PC-3 (cell line): ENCODE measurements around the gene CYP2S1. TPM values are rescaled to one million over a fixed set of nuclear protein-coding genes. Genes with fewer than 3 reads are reported as not detected.
A peak's percentile ranks its signal among the peaks of the same experiment; 100 is the strongest.
"Not testable (repeated sequence)": the region's sequence is repeated elsewhere in the genome, so short reads cannot be mapped to it uniquely, and the experiment has no call there.

Experiments
- ATAC-seq: fragments of 200-7000 bp; cut with Tn5 transposase; 2 replicates; pipeline ENCODE4 v1.9.1; 2020; ENCODE audit warnings: mild to moderate bottlenecking, moderate library complexity
- BruUV-seq: library from RNA; stranded (reverse); fragments of 400-500 nt; replicated peaks from 2 replicates; lab custom pipeline; 2021; lab: Mats Ljungman, UMichigan
- CTCF ChIA-PET: fragments of 300-600 bp; sonication (Branson Sonifier 250); formaldehyde crosslinking; loops from one replicate; lab custom pipeline; 2022; ENCODE audit warnings: antibody characterized with exemption; lab: Charles Lee
- POLR2A ChIA-PET: fragments of 300-600 bp; sonication (Branson Sonifier 250); formaldehyde crosslinking; loops from one replicate; lab custom pipeline; 2022; ENCODE audit warnings: antibody characterized with exemption; ENCODE audit not compliant: unreplicated experiment; lab: Charles Lee
- DNase-seq: peaks from one replicate; pipeline ENCODE4 v3.0.0-alpha.2; 2015
- H2AFZ ChIP-seq: fragments of 300-600 bp; sonication (generic); 2 replicates; pipeline ENCODE4 v1.6.0; 2016; ENCODE audit warnings: antibody characterized with exemption, low read length
- H3F3A ChIP-seq: fragments of 300-600 bp; sonication (generic); one replicate; pipeline ENCODE4 v1.6.0; 2017; ENCODE audit warnings: antibody characterized with exemption, low read length, control low read depth, mild to moderate bottlenecking; ENCODE audit not compliant: unreplicated experiment
- H3K27ac ChIP-seq: fragments of 300-600 bp; sonication (generic); 2 replicates; pipeline ENCODE4 v1.5.1; 2016; ENCODE audit warnings: mild to moderate bottlenecking, low read length
- H3K27me3 ChIP-seq: fragments of 300-600 bp; sonication (generic); 2 replicates; pipeline ENCODE4 v1.6.1; 2016; ENCODE audit warnings: low read length, mixed read lengths
- H3K36me3 ChIP-seq: fragments of 300-600 bp; sonication (generic); 2 replicates; pipeline ENCODE4 v1.6.1; 2016; ENCODE audit warnings: low read depth, mixed run types, low read length, mixed read lengths
- H3K4me1 ChIP-seq: fragments of 300-600 bp; sonication (generic); 2 replicates; pipeline ENCODE4 v1.5.1; 2016; ENCODE audit warnings: low read length; ENCODE audit not compliant: insufficient read depth
- H3K4me2 ChIP-seq: fragments of 300-600 bp; sonication (generic); 2 replicates; pipeline ENCODE4 v1.6.0; 2016; ENCODE audit warnings: low read length
- H3K4me3 ChIP-seq: fragments of 300-600 bp; sonication (generic); 2 replicates; pipeline ENCODE4 v1.5.1; 2016; ENCODE audit warnings: mild to moderate bottlenecking, low read length, mixed read lengths
- H3K79me2 ChIP-seq: fragments of 300-600 bp; sonication (generic); 2 replicates; pipeline ENCODE4 v1.6.1; 2017; ENCODE audit warnings: low read length, mixed read lengths
- H3K9ac ChIP-seq: fragments of 300-600 bp; sonication (generic); 2 replicates; pipeline ENCODE4 v1.6.0; 2016; ENCODE audit warnings: mild to moderate bottlenecking, low read length
- H3K9me2 ChIP-seq: fragments of 300-600 bp; sonication (generic); replicated peaks from 2 replicates; pipeline ENCODE4 v1.6.1; 2016; ENCODE audit warnings: mixed run types, low read length, mixed read lengths
- H3K9me3 ChIP-seq: fragments of 300-600 bp; sonication (generic); 2 replicates; pipeline ENCODE4 v1.6.1; 2016; ENCODE audit warnings: low read length, mixed read lengths
- H4K20me1 ChIP-seq: fragments of 300-600 bp; sonication (generic); 2 replicates; pipeline ENCODE4 v1.6.1; 2016; ENCODE audit warnings: low read length, mixed read lengths
- CTCF ChIP-seq: fragments of 300-600 bp; sonication (generic); conservative IDR thresholded peaks from 2 replicates; pipeline ENCODE4 v1.5.1; 2017; ENCODE audit warnings: antibody characterized with exemption, low read depth, mild to moderate bottlenecking, low read length
- EZH2 ChIP-seq: fragments of 300-600 bp; sonication (generic); IDR thresholded peaks from one replicate; pipeline ENCODE4 v1.6.1; 2017; ENCODE audit warnings: antibody characterized with exemption, mild to moderate bottlenecking, low read length; ENCODE audit not compliant: unreplicated experiment
- EZH2phosphoT487 ChIP-seq: fragments of 300-600 bp; sonication (generic); IDR thresholded peaks from 2 replicates; pipeline ENCODE4 v1.6.1; 2018; ENCODE audit warnings: mild to moderate bottlenecking, antibody characterized with exemption, low read length, borderline replicate concordance
- intact Hi-C: fragments of 100-400 bp; cut with micrococcal nuclease; formaldehyde crosslinking; loops from 2 replicates; pipeline ENCODE4 v1.9.0; 2023
- total RNA-seq: library from RNA; depleted of rRNA; stranded (reverse); fragments of >200 nt; gene quantifications from 2 replicates; pipeline ENCODE4 v1.2.3, GENCODE V29; 2014

Gene CYP2S1
- total RNA-seq, 1 experiment from 2014 or later, result 10.3 TPM

GRCh38 chr19:41203371-41203770 lies 10.4 kb downstream of the CYP2S1 start:
- no peaks in the 10 kb centered on the region for H3K79me2 ChIP-seq
- no peaks in the 10 kb centered on the region for H3K9me3 ChIP-seq
- H3K27me3 ChIP-seq, result no peaks in the 10 kb centered on the region
- H3F3A ChIP-seq, result no peaks in the 10 kb centered on the region
- no peak overlapping the region for H3K9ac ChIP-seq
- no peak overlapping the region for H2AFZ ChIP-seq
- H3K4me3 ChIP-seq, result no peak overlapping the region
- ChIA-PET POLR2A (no interaction called here), CTCF (interaction anchor here (2.4 kb wide), 1 partner anchor 59 kb away, joined by 23 read pairs; no protein-coding TSS in a partner anchor)
- H3K4me1 ChIP-seq, result no peaks in the 10 kb centered on the region
- TF ChIP-seq EZH2 (no peak), EZH2phosphoT487 (no peak), CTCF (no peak)
- no peaks in the 10 kb centered on the region for H3K9me2 ChIP-seq
- ATAC-seq, result no peak
- no peak overlapping the region for H3K27ac ChIP-seq
- intact Hi-C loops, result no loop called here
- no peak for DNase-seq
- no peak overlapping the region for H3K4me2 ChIP-seq
- H4K20me1 ChIP-seq, result no peaks in the 10 kb centered on the region
- no TSS peak for BruUV-seq
- no peaks in the 10 kb centered on the region for H3K36me3 ChIP-seq

GRCh38 chr19:41204338-41204737 lies 11.3 kb downstream of the CYP2S1 start:
- H3K79me2 ChIP-seq, H3F3A ChIP-seq, H3K4me2 ChIP-seq, H2AFZ ChIP-seq, H3K4me3 ChIP-seq, H4K20me1 ChIP-seq, BruUV-seq, H3K27ac ChIP-seq, H3K36me3 ChIP-seq, H3K9me2 ChIP-seq, H3K9me3 ChIP-seq, H3K27me3 ChIP-seq, H3K4me1 ChIP-seq, H3K9ac ChIP-seq: not testable (repeated sequence)
- peak; percentile 78 for TF ChIP-seq CTCF
- ChIA-PET POLR2A (interaction anchor here (0.5 kb wide), 1 partner anchor 40 kb away, joined by 3 read pairs; no protein-coding TSS in a partner anchor), CTCF (interaction anchor here (0.6 to 2.4 kb wide), 6 partner anchors 11 to 373 kb away, joined by 3 to 23 read pairs (median 4); no protein-coding TSS in a partner anchor)
- ATAC-seq (peak; percentile 97), DNase-seq (peak; percentile 84)
- intact Hi-C loops, result loop anchor here (1.0 to 2.0 kb wide), 2 partner anchors 58 to 104 kb away; no protein-coding TSS in a partner anchor

DNA sequence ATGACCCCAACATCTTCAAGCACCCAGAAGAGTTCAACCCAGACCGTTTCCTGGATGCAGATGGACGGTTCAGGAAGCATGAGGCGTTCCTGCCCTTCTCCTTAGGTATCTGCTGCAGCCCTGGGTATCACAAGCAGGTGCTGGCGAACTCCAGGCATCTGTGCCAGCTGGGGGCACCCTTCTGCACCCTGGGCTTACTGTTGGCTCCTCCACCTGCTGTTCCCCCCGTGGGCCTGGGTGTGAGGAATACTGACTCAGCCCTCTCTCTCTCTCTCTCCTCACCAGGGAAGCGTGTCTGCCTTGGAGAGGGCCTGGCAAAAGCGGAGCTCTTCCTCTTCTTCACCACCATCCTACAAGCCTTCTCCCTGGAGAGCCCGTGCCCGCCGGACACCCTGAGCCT lies 13.0 kb downstream of the CYP2S1 start:
- TF ChIP-seq EZH2phosphoT487 (no peak), EZH2 (no peak), CTCF (no peak; the same call in 1 of the 2 replicates)
- no peak overlapping the region for H2AFZ ChIP-seq
- ATAC-seq, result peak; percentile 48; the same call in 1 of the 2 replicates
- ChIA-PET CTCF (no interaction called here), POLR2A (no interaction called here)
- intact Hi-C loops, result loop anchor here (2.0 kb wide), 1 partner anchor 103 kb away; no protein-coding TSS in a partner anchor
- H3K36me3 ChIP-seq, result no peaks in the 10 kb centered on the region
- H3K9me3 ChIP-seq, result no peaks in the 10 kb centered on the region
- no peak overlapping the region for H3K4me3 ChIP-seq
- H3K9me2 ChIP-seq, result no peaks in the 10 kb centered on the region
- no peaks in the 10 kb centered on the region for H3K79me2 ChIP-seq
- no peaks in the 10 kb centered on the region for H3K4me1 ChIP-seq
- peak; percentile 34 for DNase-seq
- H3K27ac ChIP-seq, result no peak overlapping the region
- no peak overlapping the region for H3K9ac ChIP-seq
- BruUV-seq, result no TSS peak
- no peak overlapping the region for H3K4me2 ChIP-seq
- H3F3A ChIP-seq, result no peaks in the 10 kb centered on the region
- H3K27me3 ChIP-seq, result no peaks in the 10 kb centered on the region
- H4K20me1 ChIP-seq, result no peaks in the 10 kb centered on the region
